Measurements from ENCODE around the gene PIK3R3. TPM values are rescaled to one million over a fixed set of nuclear protein-coding genes. Genes with fewer than 3 reads are reported as not detected.
"Not testable (repeated sequence)": the region's sequence is repeated elsewhere in the genome, so short reads cannot be mapped to it uniquely, and the experiment has no call there.

Gene PIK3R3
- total and polyA plus RNA-seq, 2 experiments from 2014 or later = 6.4 to 11.5 TPM

- peaks cover 23% of the 10 kb centered on the region for H3K36me3 ChIP-seq
- no peaks in the 10 kb centered on the region for H3K4me1 ChIP-seq (ENCODE audit: low read depth)
- no peaks in the 10 kb centered on the region for H3K27me3 ChIP-seq
- no peak for DNase-seq (ENCODE audit: low read depth in 1 of 2, low spot score in 1 of 2)
- no peak overlapping the region for H3K27ac ChIP-seq
- TF ChIP-seq CTCF (IDR thresholded peaks at IDR 0.05; ENCODE audit: low read depth, low read length) = no peak
- no peaks in the 10 kb centered on the region for H3K9me3 ChIP-seq (ENCODE audit: low read depth)
- H3K4me3 ChIP-seq = no peak overlapping the region
These were observed 69.6 kb downstream of the PIK3R3 start for GRCh38 chr1:46062651-46063319.

- no peak for DNase-seq (ENCODE audit: low read depth in 1 of 2, low spot score in 1 of 2)
- TF ChIP-seq CTCF (IDR thresholded peaks at IDR 0.05; ENCODE audit: low read depth, low read length) = no peak
- H3K9me3 ChIP-seq (ENCODE audit: low read depth) = no peaks in the 10 kb centered on the region
- no peaks in the 10 kb centered on the region for H3K4me1 ChIP-seq (ENCODE audit: low read depth)
- H3K4me3 ChIP-seq = no peak overlapping the region
- H3K27ac ChIP-seq = no peak overlapping the region
- H3K27me3 ChIP-seq = no peaks in the 10 kb centered on the region
- H3K36me3 ChIP-seq = peaks cover 15% of the 10 kb centered on the region
These were observed 71.3 kb downstream of the PIK3R3 start for GRCh38 chr1:46061146-46061545.

GRCh38 chr1:46058936-46059335 is 73.5 kb downstream of the PIK3R3 start:
- no peaks in the 10 kb centered on the region for H3K4me1 ChIP-seq (ENCODE audit: low read depth)
- no peak overlapping the region for H3K27ac ChIP-seq
- DNase-seq (ENCODE audit: low read depth in 1 of 2, low spot score in 1 of 2) = no peak
- H3K36me3 ChIP-seq = peaks cover 11% of the 10 kb centered on the region
- TF ChIP-seq CTCF (IDR thresholded peaks at IDR 0.05; ENCODE audit: low read depth, low read length) = no peak
- no peak overlapping the region for H3K4me3 ChIP-seq
- no peaks in the 10 kb centered on the region for H3K27me3 ChIP-seq
- no peaks in the 10 kb centered on the region for H3K9me3 ChIP-seq (ENCODE audit: low read depth)

DNA sequence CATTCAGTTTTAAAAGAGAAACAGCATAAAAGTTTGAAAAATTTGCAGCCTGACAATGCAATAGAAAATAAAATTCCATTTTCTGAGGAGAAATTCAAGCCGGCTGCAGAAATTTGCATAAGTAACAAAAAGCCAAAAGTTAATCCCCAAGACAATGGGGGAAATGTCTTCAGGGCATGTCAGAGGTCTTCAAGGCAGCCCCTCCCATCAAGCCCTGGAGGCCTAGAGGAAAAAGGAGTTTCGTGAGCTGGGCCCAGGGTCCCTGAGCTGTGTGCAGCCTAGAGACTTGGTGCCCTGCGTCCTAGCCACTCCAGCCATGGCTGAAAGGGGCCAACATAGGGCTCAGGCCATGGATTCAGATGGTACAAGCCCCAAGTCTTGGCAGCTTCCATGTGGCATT is 74.6 kb downstream of the PIK3R3 start:
- Histone ChIP-seq H3K36me3 (peaks cover 11% of the 10 kb centered on the region), H3K27ac (no peak overlapping the region), H3K4me1 (ENCODE audit: low read depth) (no peaks in the 10 kb centered on the region), H3K4me3 (no peak overlapping the region), H3K27me3 (no peaks in the 10 kb centered on the region), H3K9me3 (ENCODE audit: low read depth) (no peaks in the 10 kb centered on the region)
- TF ChIP-seq CTCF (IDR thresholded peaks at IDR 0.05; ENCODE audit: low read depth, low read length) = no peak
- no peak for DNase-seq (ENCODE audit: low read depth in 1 of 2, low spot score in 1 of 2)

- not testable (repeated sequence) for H3K9me3 ChIP-seq (ENCODE audit: low read depth); H3K27ac ChIP-seq; DNase-seq (ENCODE audit: low read depth in 1 of 2, low spot score in 1 of 2); H3K4me1 ChIP-seq (ENCODE audit: low read depth); H3K4me3 ChIP-seq; H3K27me3 ChIP-seq
- peaks cover 11% of the 10 kb centered on the region for H3K36me3 ChIP-seq
These were observed 75.2 kb downstream of the PIK3R3 start for GRCh38 chr1:46057215-46057614.

DNA sequence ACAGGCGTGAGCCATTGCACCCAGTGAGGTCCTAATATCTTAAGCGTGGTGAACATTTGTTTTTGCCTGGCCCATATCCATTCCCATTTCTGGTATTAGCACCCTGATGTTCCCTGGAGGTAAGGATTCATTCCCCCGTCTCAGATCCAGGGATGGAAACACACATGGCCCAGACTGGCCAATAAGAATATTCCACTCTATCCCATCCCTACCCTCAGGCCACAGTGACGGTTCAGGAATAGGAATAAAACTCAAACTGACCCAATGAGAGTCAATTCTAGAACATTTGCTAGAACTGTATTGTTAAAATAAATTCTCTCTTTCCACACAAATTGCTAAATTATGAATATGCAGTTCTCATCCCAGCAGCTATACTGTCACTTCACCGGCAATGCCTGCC is 76.1 kb downstream of the PIK3R3 start:
- Histone ChIP-seq H3K27me3 (no peaks in the 10 kb centered on the region), H3K36me3 (peaks cover 4% of the 10 kb centered on the region), H3K4me3 (no peak overlapping the region), H3K4me1 (ENCODE audit: low read depth) (no peaks in the 10 kb centered on the region), H3K9me3 (ENCODE audit: low read depth) (no peaks in the 10 kb centered on the region), H3K27ac (no peak overlapping the region)
- DNase-seq (ENCODE audit: low read depth in 1 of 2, low spot score in 1 of 2) = no peak
- no peak for TF ChIP-seq CTCF (IDR thresholded peaks at IDR 0.05; ENCODE audit: low read depth, low read length)

Data from cardiac muscle cell (in vitro differentiated cells and primary cell).